H1 (cell line): Measurements from ENCODE around the gene FGD5. TPM values are rescaled to one million over a fixed set of nuclear protein-coding genes. Genes with fewer than 3 reads are reported as not detected.

ENCODE experiments used
- ASH2L ChIP-seq: fragments of 200-600, 300-600 bp; sonication (generic); IDR thresholded peaks from one replicate; pipeline ENCODE4 v1.7.1; 2017; ENCODE audit warnings: low read length
- BRCA1 ChIP-seq: IDR thresholded peaks from 2 replicates; pipeline ENCODE4 v1.6.1; 2012; ENCODE audit warnings: low read depth, low read length, improper control_type of control experiment
- CBX5 ChIP-seq: fragments of 300-800, 300-1000 bp; sonication (generic); IDR thresholded peaks from 2 replicates; pipeline ENCODE4 v1.7.1; 2016; ENCODE audit warnings: antibody characterized with exemption, low read length, low read depth
- EZH2 ChIP-seq: fragments of 200-600 bp; sonication (generic); IDR thresholded peaks from 2 replicates; pipeline ENCODE4 v1.7.1; 2012; ENCODE audit warnings: low read depth, mild to moderate bottlenecking, moderate library complexity, low read length, inconsistent platforms; ENCODE audit not compliant: severe bottlenecking
- RBBP5 ChIP-seq: IDR thresholded peaks from 2 replicates; pipeline ENCODE4 v1.7.1; 2012; ENCODE audit warnings: low read depth, mild to moderate bottlenecking, inconsistent platforms, low read length, moderate library complexity, borderline replicate concordance
- RNF2 ChIP-seq: fragments of 200-900, 300-1000 bp; sonication (generic); IDR thresholded peaks from 2 replicates; pipeline ENCODE4 v1.7.1; 2016; ENCODE audit warnings: borderline replicate concordance, low read depth, mild to moderate bottlenecking, antibody characterized with exemption, low read length; ENCODE audit not compliant: poor library complexity, severe bottlenecking; ENCODE audit errors: missing control alignments
- SUZ12 ChIP-seq: fragments of 200-600 bp; sonication (generic); IDR thresholded peaks from 2 replicates; pipeline ENCODE4 v1.6.1; 2012; ENCODE audit warnings: mild to moderate bottlenecking, inconsistent platforms, low read length, moderate library complexity, mixed read lengths
- polyA plus RNA-seq, 7 experiments: library from polyadenylated mRNA; depleted of rRNA in 3 of 7; stranded (reverse) in 5 of 7; unstranded in 2 of 7; fragments of >200 nt in 5 of 7; fragments of 200-250 nt in 2 of 7; gene quantifications; 1 replicate in 5 of 7; 2 replicates in 1 of 7; 4 replicates in 1 of 7; pipeline versions ENCODE4 v1.2.1 to v1.2.3, GENCODE V29; 2011 to 2013; ENCODE audit warnings: missing spikeins in 2 of 7, mixed read lengths in 2 of 7
- total RNA-seq: library from RNA; stranded (reverse); fragmentation: NEBNext Ultra II Directional; extraction: Animal tissue kit (Norgen Biotek cat#: 25700); gene quantifications from 2 replicates; pipeline ENCODE4 v1.2.1, GENCODE V29; 2021
- TF ChIP-seq, protein P1 (sequence below): fragments of 300-600 bp; sonication (generic); IDR thresholded peaks from 2 replicates; pipeline ENCODE4 v1.7.1; 2012; ENCODE audit warnings: low read length, moderate library complexity, mild to moderate bottlenecking, inconsistent platforms; ENCODE audit not compliant: insufficient replicate concordance
- TF ChIP-seq, protein P2 (sequence below): IDR thresholded peaks from 2 replicates; pipeline ENCODE4 v1.6.1; 2012; ENCODE audit warnings: inconsistent platforms

The FGD5 gene
- total and polyA plus RNA-seq, 2 of the 8 experiments (the other 6 are each of a cell fraction or from before 2014, with no cell fraction given), result 4.7 to 14.3 TPM

DNA sequence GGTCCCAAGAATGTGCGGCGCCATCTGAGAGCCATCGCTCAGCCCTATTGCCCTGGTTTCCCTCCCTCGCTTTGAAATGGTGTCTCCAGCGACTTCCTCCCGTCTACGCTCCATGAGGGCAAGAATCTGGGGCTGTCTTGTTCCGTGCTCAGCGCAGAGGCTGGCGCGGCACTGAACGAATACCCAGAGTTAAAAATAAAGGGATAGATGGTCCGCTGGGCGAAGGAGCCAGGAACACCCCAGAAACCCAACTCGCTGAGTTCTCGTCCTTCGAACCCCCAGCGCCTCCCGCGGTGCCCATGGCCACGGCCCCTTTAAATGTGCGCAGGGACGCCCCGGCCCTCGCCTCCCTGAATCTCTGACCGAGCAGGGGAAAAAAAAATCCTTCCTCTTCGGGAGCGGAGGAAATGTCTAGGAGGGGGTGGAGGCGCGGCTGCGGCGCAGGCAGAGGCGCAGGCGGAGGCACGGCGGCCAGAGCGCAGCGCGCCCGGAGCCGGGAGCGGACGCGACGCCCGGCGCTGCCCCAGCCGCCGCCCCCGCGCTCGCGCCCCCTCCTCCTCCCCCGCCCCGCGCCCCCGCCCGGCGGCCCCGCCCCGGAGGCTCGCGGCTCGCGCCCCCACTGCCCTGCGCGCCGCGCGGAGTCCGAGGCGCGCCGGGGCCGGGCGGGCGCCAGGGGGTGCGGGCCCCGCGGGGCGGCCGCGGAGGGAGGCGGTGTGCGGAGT is 8.5 kb upstream of the FGD5 start (continued):
- TF ChIP-seq, protein P1, sequence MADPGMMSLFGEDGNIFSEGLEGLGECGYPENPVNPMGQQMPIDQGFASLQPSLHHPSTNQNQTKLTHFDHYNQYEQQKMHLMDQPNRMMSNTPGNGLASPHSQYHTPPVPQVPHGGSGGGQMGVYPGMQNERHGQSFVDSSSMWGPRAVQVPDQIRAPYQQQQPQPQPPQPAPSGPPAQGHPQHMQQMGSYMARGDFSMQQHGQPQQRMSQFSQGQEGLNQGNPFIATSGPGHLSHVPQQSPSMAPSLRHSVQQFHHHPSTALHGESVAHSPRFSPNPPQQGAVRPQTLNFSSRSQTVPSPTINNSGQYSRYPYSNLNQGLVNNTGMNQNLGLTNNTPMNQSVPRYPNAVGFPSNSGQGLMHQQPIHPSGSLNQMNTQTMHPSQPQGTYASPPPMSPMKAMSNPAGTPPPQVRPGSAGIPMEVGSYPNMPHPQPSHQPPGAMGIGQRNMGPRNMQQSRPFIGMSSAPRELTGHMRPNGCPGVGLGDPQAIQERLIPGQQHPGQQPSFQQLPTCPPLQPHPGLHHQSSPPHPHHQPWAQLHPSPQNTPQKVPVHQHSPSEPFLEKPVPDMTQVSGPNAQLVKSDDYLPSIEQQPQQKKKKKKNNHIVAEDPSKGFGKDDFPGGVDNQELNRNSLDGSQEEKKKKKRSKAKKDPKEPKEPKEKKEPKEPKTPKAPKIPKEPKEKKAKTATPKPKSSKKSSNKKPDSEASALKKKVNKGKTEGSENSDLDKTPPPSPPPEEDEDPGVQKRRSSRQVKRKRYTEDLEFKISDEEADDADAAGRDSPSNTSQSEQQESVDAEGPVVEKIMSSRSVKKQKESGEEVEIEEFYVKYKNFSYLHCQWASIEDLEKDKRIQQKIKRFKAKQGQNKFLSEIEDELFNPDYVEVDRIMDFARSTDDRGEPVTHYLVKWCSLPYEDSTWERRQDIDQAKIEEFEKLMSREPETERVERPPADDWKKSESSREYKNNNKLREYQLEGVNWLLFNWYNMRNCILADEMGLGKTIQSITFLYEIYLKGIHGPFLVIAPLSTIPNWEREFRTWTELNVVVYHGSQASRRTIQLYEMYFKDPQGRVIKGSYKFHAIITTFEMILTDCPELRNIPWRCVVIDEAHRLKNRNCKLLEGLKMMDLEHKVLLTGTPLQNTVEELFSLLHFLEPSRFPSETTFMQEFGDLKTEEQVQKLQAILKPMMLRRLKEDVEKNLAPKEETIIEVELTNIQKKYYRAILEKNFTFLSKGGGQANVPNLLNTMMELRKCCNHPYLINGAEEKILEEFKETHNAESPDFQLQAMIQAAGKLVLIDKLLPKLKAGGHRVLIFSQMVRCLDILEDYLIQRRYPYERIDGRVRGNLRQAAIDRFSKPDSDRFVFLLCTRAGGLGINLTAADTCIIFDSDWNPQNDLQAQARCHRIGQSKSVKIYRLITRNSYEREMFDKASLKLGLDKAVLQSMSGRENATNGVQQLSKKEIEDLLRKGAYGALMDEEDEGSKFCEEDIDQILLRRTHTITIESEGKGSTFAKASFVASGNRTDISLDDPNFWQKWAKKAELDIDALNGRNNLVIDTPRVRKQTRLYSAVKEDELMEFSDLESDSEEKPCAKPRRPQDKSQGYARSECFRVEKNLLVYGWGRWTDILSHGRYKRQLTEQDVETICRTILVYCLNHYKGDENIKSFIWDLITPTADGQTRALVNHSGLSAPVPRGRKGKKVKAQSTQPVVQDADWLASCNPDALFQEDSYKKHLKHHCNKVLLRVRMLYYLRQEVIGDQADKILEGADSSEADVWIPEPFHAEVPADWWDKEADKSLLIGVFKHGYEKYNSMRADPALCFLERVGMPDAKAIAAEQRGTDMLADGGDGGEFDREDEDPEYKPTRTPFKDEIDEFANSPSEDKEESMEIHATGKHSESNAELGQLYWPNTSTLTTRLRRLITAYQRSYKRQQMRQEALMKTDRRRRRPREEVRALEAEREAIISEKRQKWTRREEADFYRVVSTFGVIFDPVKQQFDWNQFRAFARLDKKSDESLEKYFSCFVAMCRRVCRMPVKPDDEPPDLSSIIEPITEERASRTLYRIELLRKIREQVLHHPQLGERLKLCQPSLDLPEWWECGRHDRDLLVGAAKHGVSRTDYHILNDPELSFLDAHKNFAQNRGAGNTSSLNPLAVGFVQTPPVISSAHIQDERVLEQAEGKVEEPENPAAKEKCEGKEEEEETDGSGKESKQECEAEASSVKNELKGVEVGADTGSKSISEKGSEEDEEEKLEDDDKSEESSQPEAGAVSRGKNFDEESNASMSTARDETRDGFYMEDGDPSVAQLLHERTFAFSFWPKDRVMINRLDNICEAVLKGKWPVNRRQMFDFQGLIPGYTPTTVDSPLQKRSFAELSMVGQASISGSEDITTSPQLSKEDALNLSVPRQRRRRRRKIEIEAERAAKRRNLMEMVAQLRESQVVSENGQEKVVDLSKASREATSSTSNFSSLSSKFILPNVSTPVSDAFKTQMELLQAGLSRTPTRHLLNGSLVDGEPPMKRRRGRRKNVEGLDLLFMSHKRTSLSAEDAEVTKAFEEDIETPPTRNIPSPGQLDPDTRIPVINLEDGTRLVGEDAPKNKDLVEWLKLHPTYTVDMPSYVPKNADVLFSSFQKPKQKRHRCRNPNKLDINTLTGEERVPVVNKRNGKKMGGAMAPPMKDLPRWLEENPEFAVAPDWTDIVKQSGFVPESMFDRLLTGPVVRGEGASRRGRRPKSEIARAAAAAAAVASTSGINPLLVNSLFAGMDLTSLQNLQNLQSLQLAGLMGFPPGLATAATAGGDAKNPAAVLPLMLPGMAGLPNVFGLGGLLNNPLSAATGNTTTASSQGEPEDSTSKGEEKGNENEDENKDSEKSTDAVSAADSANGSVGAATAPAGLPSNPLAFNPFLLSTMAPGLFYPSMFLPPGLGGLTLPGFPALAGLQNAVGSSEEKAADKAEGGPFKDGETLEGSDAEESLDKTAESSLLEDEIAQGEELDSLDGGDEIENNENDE, result no peak
- TF ChIP-seq CBX5 (no peak), SUZ12 (peak; percentile 55; the same call in 1 of the 2 replicates), EZH2 (peak; percentile 54), ASH2L (peak; percentile 41), RBBP5 (0 out of 2 replicates have a peak, but pooled peaks have one; percentile 10), RNF2 (no peak), BRCA1 (no peak)
- TF ChIP-seq, protein P2, sequence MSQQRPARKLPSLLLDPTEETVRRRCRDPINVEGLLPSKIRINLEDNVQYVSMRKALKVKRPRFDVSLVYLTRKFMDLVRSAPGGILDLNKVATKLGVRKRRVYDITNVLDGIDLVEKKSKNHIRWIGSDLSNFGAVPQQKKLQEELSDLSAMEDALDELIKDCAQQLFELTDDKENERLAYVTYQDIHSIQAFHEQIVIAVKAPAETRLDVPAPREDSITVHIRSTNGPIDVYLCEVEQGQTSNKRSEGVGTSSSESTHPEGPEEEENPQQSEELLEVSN, result no peak; the same call in 1 of the 2 replicates
